ENCODE data around the gene ZNF423. TPM values are rescaled to one million over a fixed set of nuclear protein-coding genes. Genes with fewer than 3 reads are reported as not detected.

ZNF423 gene
- total and polyA plus RNA-seq, 9 of the 15 experiments (the other 6 are each of a cell fraction or from before 2014, with no cell fraction given): not detected

GRCh38 chr16:49846800-49847199 lies 9.1 kb downstream of the ZNF423 start:
- in situ Hi-C loops (cut with MboI) (no loop called here), intact Hi-C loops (cut with micrococcal nuclease) (no loop called here)
- no peak for FAIRE-seq
- Histone ChIP-seq H3K4me2 (ENCODE audit: insufficient read depth, low read length) (no peak overlapping the region), H2AFZ (ENCODE audit: low read depth, low read length) (no peak overlapping the region), H3K27ac (ENCODE audit: extremely low read depth, low read depth, low read length) (no peak overlapping the region), H3K4me3 (no peak overlapping the region), H4K20me1 (replicated peaks; ENCODE audit: control insufficient read depth, insufficient read depth, low read length) (0 out of 2 replicates have a peak, but pooled peaks cover 4% of the 10 kb centered on the region), H3K27me3 (ENCODE audit: control insufficient read depth in 2 of 2, insufficient read depth in 2 of 2, low read length in 2 of 2) (peaks cover 17 to 40% of the 10 kb centered on the region in 2 experiments; a peak in 4 of 5 replicates), H3K9ac (ENCODE audit: insufficient read depth in 1 of 2, low read depth in 2 of 2, low read length in 2 of 2) (no peak overlapping the region), H3K79me2 (ENCODE audit: control insufficient read depth, insufficient read depth, low read length) (no peaks in the 10 kb centered on the region), H3K4me1 (replicated peaks in 1 of 2; ENCODE audit: control insufficient read depth in 2 of 2, insufficient read depth in 2 of 2, low read length in 2 of 2) (no peaks in the 10 kb centered on the region), H3K9me1 (ENCODE audit: control insufficient read depth, insufficient read depth, low read length) (no peaks in the 10 kb centered on the region), H3K9me3 (replicated peaks; ENCODE audit: control insufficient read depth, insufficient read depth, low read depth, low read length) (no peaks in the 10 kb centered on the region), H3K36me3 (ENCODE audit: control insufficient read depth, insufficient read depth, low read length) (no peaks in the 10 kb centered on the region)
- 0% methylated on average over 2 of the region's 2 CpGs for WGBS (ENCODE audit: insufficient coverage, low coverage, missing lambda C conversion rate)
- no TSS peak for BruUV-seq (replicated peaks)
- ATAC-seq: no peak
- POLR2A ChIA-PET: no interaction called here
- no peak for DNase-seq (ENCODE audit: extremely low read depth in 1 of 4, low spot score in 3 of 4)
- CTCF ChIA-PET (ENCODE audit: low intra/inter-chr PET ratio): no interaction called here
- no peak for TF ChIP-seq ZNF354B (CRISPR knock-in tag; IDR thresholded peaks at IDR 0.05)
- no peak for TF ChIP-seq ZNF282 (CRISPR knock-in tag; IDR thresholded peaks at IDR 0.05)
- no peak for TF ChIP-seq BRD9 (IDR thresholded peaks at IDR 0.05; ENCODE audit: low read depth, partially characterized antibody)
- TF ChIP-seq RREB1 (CRISPR knock-in tag; IDR thresholded peaks at IDR 0.05): no peak
- TF ChIP-seq IRF1 (CRISPR knock-in tag; IDR thresholded peaks at IDR 0.05; ENCODE audit: borderline replicate concordance): no peak
- TF ChIP-seq RBFOX2 (IDR thresholded peaks at IDR 0.05; ENCODE audit: low read depth, low read length): no peak
- no peak for TF ChIP-seq BCL6 (CRISPR knock-in tag; IDR thresholded peaks at IDR 0.05)
- TF ChIP-seq HNRNPL (IDR thresholded peaks at IDR 0.05; ENCODE audit: low read depth, low read length): no peak
- TF ChIP-seq MAFG (tag; conservative IDR thresholded peaks at IDR 0.05): no peak
- no peak for TF ChIP-seq FOXA1 (IDR thresholded peaks at IDR 0.05; ENCODE audit: borderline replicate concordance)
- no peak for TF ChIP-seq BDP1 (IDR thresholded peaks at IDR 0.05; ENCODE audit: insufficient read depth, insufficient read length)
- TF ChIP-seq USF2 (CRISPR knock-in tag; IDR thresholded peaks at IDR 0.05): no peak
- TF ChIP-seq CTCFL (IDR thresholded peaks at IDR 0.05; ENCODE audit: borderline replicate concordance, insufficient read depth, low read depth, low read length, poor library complexity, severe bottlenecking): no peak
